SK-N-SH (cell line): Measurements from ENCODE around the gene JMJD4. TPM values are rescaled to one million over a fixed set of nuclear protein-coding genes. Genes with fewer than 3 reads are reported as not detected.

Experiments used
- CTCF ChIA-PET: fragments of 300-600, 350-600 bp; formaldehyde crosslinking; extraction: SDS; loops from one replicate; lab custom pipeline; 2021; lab: Yijun Ruan, JAX
- POLR2A ChIA-PET: fragments of 350-600 bp; sonication (Branson Sonifier 250); formaldehyde crosslinking; extraction: SDS; loops from one replicate; lab custom pipeline; 2020; ENCODE audit warnings: antibody characterized with exemption, inconsistent platforms; lab: Yijun Ruan, JAX
- DNase-seq: peaks from one replicate; pipeline ENCODE4 v3.0.0; 2012
- H2AFZ ChIP-seq: fragments of 200-600 bp; sonication (generic); 2 replicates; pipeline ENCODE4 v1.8.1; 2016; ENCODE audit warnings: antibody characterized with exemption, mild to moderate bottlenecking, low read depth
- H3F3A ChIP-seq: fragments of 200-600 bp; sonication (generic); replicated peaks from 2 replicates; pipeline ENCODE3; 2016; ENCODE audit warnings: antibody characterized with exemption, mild to moderate bottlenecking; ENCODE audit not compliant: insufficient read depth
- H3K27ac ChIP-seq, 2 experiments: fragments of 200-500 bp in 1 of 2; fragments of 200-600 bp in 1 of 2; sonication (Bioruptor generic) in 1 of 2; sonication (generic), shearing (Covaris generic) in 1 of 2; 2 replicates each; pipeline versions ENCODE4 v1.5.1 to v1.6.1; 2014 to 2016; ENCODE audit warnings: low read depth in 2 of 2, inconsistent platforms in 1 of 2, low read length in 1 of 2, mild to moderate bottlenecking in 1 of 2, mixed read lengths in 1 of 2
- H3K27me3 ChIP-seq: fragments of 200-600 bp; sonication (generic), shearing (Covaris generic); 2 replicates; pipeline ENCODE4 v1.6.1; 2016; ENCODE audit warnings: mixed run types; ENCODE audit not compliant: insufficient read depth
- H3K36me3 ChIP-seq, 2 experiments: fragments of 200-500 bp in 1 of 2; fragments of 200-600 bp in 1 of 2; sonication (Bioruptor generic) in 1 of 2; sonication (generic) in 1 of 2; replicated peaks in 1 of 2; 2 replicates each; pipeline versions ENCODE3 to v1.5.1; 2014 to 2016; ENCODE audit warnings: low read length in 1 of 2, mild to moderate bottlenecking in 1 of 2; ENCODE audit not compliant: insufficient read depth in 2 of 2, control insufficient read depth in 1 of 2
- H3K4me1 ChIP-seq, 2 experiments: fragments of 200-500 bp in 1 of 2; fragments of 200-600 bp in 1 of 2; sonication (Bioruptor generic) in 1 of 2; sonication (generic), shearing (Covaris generic) in 1 of 2; 2 replicates each; pipeline versions ENCODE4 v1.5.1 to v1.6.1; 2014 to 2016; ENCODE audit warnings: low read depth in 1 of 2, low read length in 1 of 2, mixed run types in 1 of 2; ENCODE audit not compliant: insufficient read depth in 2 of 2, control insufficient read depth in 1 of 2
- H3K4me2 ChIP-seq: fragments of 200-600 bp; sonication (generic), shearing (Covaris generic); 2 replicates; pipeline ENCODE4 v1.6.1; 2017; ENCODE audit warnings: mixed run types
- H3K4me3 ChIP-seq, 2 experiments: fragments of 200-500 bp in 1 of 2; fragments of 200-600 bp in 1 of 2; sonication (Bioruptor generic) in 1 of 2; sonication (generic), shearing (Covaris generic) in 1 of 2; 2 replicates each; pipeline versions ENCODE4 v1.5.1 to v1.8.1; 2014 to 2016; ENCODE audit warnings: low read depth in 2 of 2, inconsistent platforms in 1 of 2, low read length in 1 of 2, mild to moderate bottlenecking in 1 of 2, mixed read lengths in 1 of 2, moderate library complexity in 1 of 2
- H3K79me2 ChIP-seq: fragments of 200-600 bp; sonication (generic); 2 replicates; pipeline ENCODE4 v1.8.1; 2017; ENCODE audit warnings: mild to moderate bottlenecking; ENCODE audit not compliant: insufficient read depth
- H3K9ac ChIP-seq: fragments of 200-600 bp; sonication (generic); 2 replicates; pipeline ENCODE4 v1.6.1; 2017; ENCODE audit warnings: mixed run types
- H3K9me2 ChIP-seq: fragments of 200-600 bp; sonication (generic); 2 replicates; pipeline ENCODE4 v1.6.1; 2017; ENCODE audit warnings: mixed run types
- H3K9me3 ChIP-seq: fragments of 200-600 bp; sonication (generic); 2 replicates; pipeline ENCODE4 v1.6.1; 2017; ENCODE audit warnings: mixed run types, mild to moderate bottlenecking, moderate library complexity
- H4K20me1 ChIP-seq: fragments of 200-600 bp; sonication (generic); 2 replicates; pipeline ENCODE4 v1.6.1; 2017; ENCODE audit warnings: mild to moderate bottlenecking, mixed run types; ENCODE audit not compliant: insufficient read depth
- CHD2 ChIP-seq: fragments of 150-350 bp; IDR thresholded peaks from 2 replicates; pipeline ENCODE4 v1.6.1; 2018; ENCODE audit warnings: low read length; ENCODE audit not compliant: partially characterized antibody
- ELF1 ChIP-seq: IDR thresholded peaks from 2 replicates; pipeline ENCODE4 v1.4.0; 2012
- EP300 ChIP-seq, 2 experiments: IDR thresholded peaks; 2 replicates each; pipeline versions ENCODE4 v1.4.0 to v1.6.1; 2012; ENCODE audit warnings: borderline replicate concordance in 1 of 2, low read depth in 1 of 2, low read length in 1 of 2
- FOXJ3 ChIP-seq: sonication (generic); formaldehyde crosslinking; IDR thresholded peaks from 2 replicates; pipeline ENCODE4 v1.5.1; 2020; ENCODE audit warnings: mild to moderate bottlenecking, missing genetic modification reagents
- GABPA ChIP-seq: IDR thresholded peaks from 2 replicates; pipeline ENCODE4 v1.4.0; 2012; ENCODE audit warnings: low read depth, mild to moderate bottlenecking
- GATA2 ChIP-seq: sonication (generic); formaldehyde crosslinking; IDR thresholded peaks from 2 replicates; pipeline ENCODE4 v1.5.0; 2020; ENCODE audit warnings: mild to moderate bottlenecking, missing genetic modification reagents
- MEF2A ChIP-seq: IDR thresholded peaks from 2 replicates; pipeline ENCODE4 v1.4.0; 2012; ENCODE audit warnings: low read depth, borderline replicate concordance
- POLR2AphosphoS5 ChIP-seq: IDR thresholded peaks from 2 replicates; pipeline ENCODE4 v1.6.1; 2012; ENCODE audit warnings: low read depth, low read length
- RCOR1 ChIP-seq: fragments of 150-350 bp; IDR thresholded peaks from 2 replicates; pipeline ENCODE4 v1.6.1; 2017; ENCODE audit warnings: antibody characterized with exemption, low read length
- RFX5 ChIP-seq: IDR thresholded peaks from 2 replicates; pipeline ENCODE4 v1.6.1; 2012; ENCODE audit warnings: mild to moderate bottlenecking, improper control_type of control experiment, low read length
- RXRA ChIP-seq: IDR thresholded peaks from 2 replicates; pipeline ENCODE4 v1.4.0; 2012; ENCODE audit warnings: low read depth, mild to moderate bottlenecking, borderline replicate concordance
- SMC3 ChIP-seq: IDR thresholded peaks from 2 replicates; pipeline ENCODE4 v1.6.1; 2012; ENCODE audit warnings: low read depth, low read length, improper control_type of control experiment
- TAF1 ChIP-seq: IDR thresholded peaks from 2 replicates; pipeline ENCODE4 v1.6.1; 2012; ENCODE audit warnings: low read depth, mild to moderate bottlenecking, low read length, moderate library complexity, borderline replicate concordance
- TCF12 ChIP-seq: IDR thresholded peaks from 2 replicates; pipeline ENCODE4 v1.4.0; 2012
- USF1 ChIP-seq: IDR thresholded peaks from 2 replicates; pipeline ENCODE4 v1.4.0; 2012; ENCODE audit warnings: low read depth, borderline replicate concordance
- YY1 ChIP-seq: IDR thresholded peaks from 2 replicates; pipeline ENCODE4 v1.4.0; 2012; ENCODE audit warnings: low read depth, mild to moderate bottlenecking
- ZBTB33 ChIP-seq: IDR thresholded peaks from 2 replicates; pipeline ENCODE4 v1.4.0; 2012; ENCODE audit warnings: low read depth, borderline replicate concordance
- WGBS: methylation state at CpG from one replicate; pipeline ENCODE4 v1.1.6; 2017; ENCODE audit warnings: low lambda C conversion rate; 5-methylcytosine and 5-hydroxymethylcytosine counted together
- polyA plus RNA-seq, 3 experiments: library from polyadenylated mRNA; depleted of rRNA; stranded (reverse); fragments of >200 nt; gene quantifications; 2 replicates each; pipeline ENCODE4 v1.2.3, GENCODE V29; 2012
- TF ChIP-seq, protein P1 (sequence below): fragments of 150-350 bp; IDR thresholded peaks from 2 replicates; pipeline ENCODE4 v1.6.1; 2017; ENCODE audit warnings: antibody characterized with exemption, low read length, low read depth, borderline replicate concordance
- TF ChIP-seq, protein P2 (sequence below): fragments of 150-350 bp; IDR thresholded peaks from 2 replicates; pipeline ENCODE4 v1.6.1; 2016; ENCODE audit warnings: mild to moderate bottlenecking, low read depth, low read length
- TF ChIP-seq, protein P3 (sequence below): IDR thresholded peaks from 2 replicates; pipeline ENCODE4; 2012

JMJD4 gene
- polyA plus RNA-seq, 1 of the 3 experiments (the other 2 are of a cell fraction): 15.0 TPM

GRCh38 chr1:227771771-227772170 is 36.7 kb upstream of the JMJD4 start:
- no peak overlapping the region for H3K27ac ChIP-seq
- H3K9ac ChIP-seq: no peak overlapping the region

GRCh38 chr1:227771326-227771725 is 36.2 kb upstream of the JMJD4 start:
- DNase-seq: no peak
- Histone ChIP-seq H4K20me1 (no peaks in the 10 kb centered on the region), H3K9ac (no peak overlapping the region), H3K79me2 (no peaks in the 10 kb centered on the region), H3K36me3 (peaks cover 4 to 53% of the 10 kb centered on the region in 2 experiments), H3K4me2 (no peak overlapping the region), H3K27ac (no peak overlapping the region), H3K9me3 (no peaks in the 10 kb centered on the region), H3K4me3 (no peak overlapping the region), H3K4me1 (peaks cover 0 to 11% of the 10 kb centered on the region in 2 experiments; a peak in 3 of 4 replicates), H3K9me2 (no peaks in the 10 kb centered on the region), H3K27me3 (no peaks in the 10 kb centered on the region), H2AFZ (no peak overlapping the region), H3F3A (peaks cover 7% of the 10 kb centered on the region)
- TF ChIP-seq RFX5 (no peak), USF1 (no peak), TCF12 (no peak), RCOR1 (no peak), GABPA (no peak), ELF1 (no peak), POLR2AphosphoS5 (no peak), YY1 (no peak), CHD2 (no peak), ZBTB33 (no peak), EP300 (IDR thresholded peaks at IDR 0.05; ENCODE audit: borderline replicate concordance in 1 of 2, low read depth in 1 of 2, low read length in 1 of 2) (no peak), SMC3 (no peak), TAF1 (no peak)
- TF ChIP-seq, protein P1, sequence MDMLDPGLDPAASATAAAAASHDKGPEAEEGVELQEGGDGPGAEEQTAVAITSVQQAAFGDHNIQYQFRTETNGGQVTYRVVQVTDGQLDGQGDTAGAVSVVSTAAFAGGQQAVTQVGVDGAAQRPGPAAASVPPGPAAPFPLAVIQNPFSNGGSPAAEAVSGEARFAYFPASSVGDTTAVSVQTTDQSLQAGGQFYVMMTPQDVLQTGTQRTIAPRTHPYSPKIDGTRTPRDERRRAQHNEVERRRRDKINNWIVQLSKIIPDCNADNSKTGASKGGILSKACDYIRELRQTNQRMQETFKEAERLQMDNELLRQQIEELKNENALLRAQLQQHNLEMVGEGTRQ: no peak
- TF ChIP-seq, protein P2, sequence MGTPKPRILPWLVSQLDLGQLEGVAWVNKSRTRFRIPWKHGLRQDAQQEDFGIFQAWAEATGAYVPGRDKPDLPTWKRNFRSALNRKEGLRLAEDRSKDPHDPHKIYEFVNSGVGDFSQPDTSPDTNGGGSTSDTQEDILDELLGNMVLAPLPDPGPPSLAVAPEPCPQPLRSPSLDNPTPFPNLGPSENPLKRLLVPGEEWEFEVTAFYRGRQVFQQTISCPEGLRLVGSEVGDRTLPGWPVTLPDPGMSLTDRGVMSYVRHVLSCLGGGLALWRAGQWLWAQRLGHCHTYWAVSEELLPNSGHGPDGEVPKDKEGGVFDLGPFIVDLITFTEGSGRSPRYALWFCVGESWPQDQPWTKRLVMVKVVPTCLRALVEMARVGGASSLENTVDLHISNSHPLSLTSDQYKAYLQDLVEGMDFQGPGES: no peak
- TF ChIP-seq, protein P3, sequence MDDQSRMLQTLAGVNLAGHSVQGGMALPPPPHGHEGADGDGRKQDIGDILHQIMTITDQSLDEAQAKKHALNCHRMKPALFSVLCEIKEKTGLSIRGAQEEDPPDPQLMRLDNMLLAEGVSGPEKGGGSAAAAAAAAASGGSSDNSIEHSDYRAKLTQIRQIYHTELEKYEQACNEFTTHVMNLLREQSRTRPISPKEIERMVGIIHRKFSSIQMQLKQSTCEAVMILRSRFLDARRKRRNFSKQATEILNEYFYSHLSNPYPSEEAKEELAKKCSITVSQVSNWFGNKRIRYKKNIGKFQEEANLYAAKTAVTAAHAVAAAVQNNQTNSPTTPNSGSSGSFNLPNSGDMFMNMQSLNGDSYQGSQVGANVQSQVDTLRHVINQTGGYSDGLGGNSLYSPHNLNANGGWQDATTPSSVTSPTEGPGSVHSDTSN: no peak
- CTCF ChIA-PET: no interaction called here
- POLR2A ChIA-PET: no interaction called here
- WGBS: 92% methylated on average over 7 of the region's 8 CpGs

More at GRCh38 chr1:227771771-227772170, 36.7 kb upstream of the JMJD4 start:
- H3K79me2 ChIP-seq: no peaks in the 10 kb centered on the region
- TF ChIP-seq RXRA: no peak
- TF ChIP-seq SMC3: no peak
- no peak for TF ChIP-seq GATA2 (CRISPR knock-in tag)
- no peak for TF ChIP-seq RCOR1
- no peak for TF ChIP-seq FOXJ3 (CRISPR knock-in tag)
- no peak for TF ChIP-seq MEF2A
- TF ChIP-seq YY1: no peak
- TF ChIP-seq ELF1: no peak
- TF ChIP-seq, all 33 proteins: peak for 0
- 100% methylated on average over 6 of the region's 7 CpGs for WGBS
- POLR2A ChIA-PET: no interaction called here
- Histone ChIP-seq H3K4me1 (peaks cover 0 to 16% of the 10 kb centered on the region in 2 experiments; a peak in 2 of 4 replicates), H2AFZ (no peak overlapping the region), H3K36me3 (peaks cover 4 to 50% of the 10 kb centered on the region in 2 experiments), H3K4me3 (no peak overlapping the region), H3F3A (peaks cover 11% of the 10 kb centered on the region), H3K4me2 (no peak overlapping the region), H3K27me3 (no peaks in the 10 kb centered on the region), H4K20me1 (no peaks in the 10 kb centered on the region), H3K9me2 (no peaks in the 10 kb centered on the region), H3K9me3 (no peaks in the 10 kb centered on the region)
- CTCF ChIA-PET: interaction anchor here (0.7 to 4.1 kb wide), 3 partner anchors 8 to 291 kb away, joined by 3 to 29 read pairs (median 4); partner anchors contain the start of gene WNT9A
- DNase-seq: no peak
